HG02840 (cell line): ENCODE measurements around the gene SLC26A11.
"Not testable (repeated sequence)": the region's sequence is repeated elsewhere in the genome, so short reads cannot be mapped to it uniquely, and the experiment has no call there.

Experiments used
- ATAC-seq: cut with Tn5 transposase; IDR thresholded peaks from one replicate; pipeline ENCODE4 v1.9.1; 2021; ENCODE audit warnings: mild to moderate bottlenecking, moderate library complexity, moderate number of reproducible peaks; ENCODE audit not compliant: unreplicated experiment, low FRiP score

Gene SLC26A11

DNA sequence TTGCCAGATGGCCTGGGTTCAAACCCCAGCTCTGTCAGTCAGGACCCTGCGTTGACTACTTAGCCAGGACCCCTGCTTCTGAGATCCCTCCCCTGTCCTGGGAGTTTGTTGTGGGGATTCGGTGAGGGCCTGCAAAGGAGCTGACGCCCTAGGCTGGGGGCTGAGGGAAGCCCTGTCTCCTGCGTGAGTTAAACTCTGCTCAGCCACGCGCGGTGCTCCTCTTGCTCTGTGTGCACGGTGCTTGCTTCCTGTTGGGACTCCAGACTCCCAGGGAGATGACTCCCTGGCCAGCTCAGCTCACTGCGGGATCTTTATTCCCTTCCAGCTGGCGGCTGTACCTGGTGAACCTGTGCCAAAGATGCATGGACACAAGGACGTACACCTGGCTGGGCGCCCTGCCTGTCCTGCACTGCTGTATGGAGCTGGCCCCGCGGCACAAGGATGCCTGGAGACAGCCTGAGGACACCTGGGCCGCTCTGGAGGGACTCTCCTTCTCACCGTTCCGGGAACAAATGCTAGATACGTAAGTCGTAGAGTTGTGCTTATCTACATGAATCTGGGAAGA lies 77.9 kb downstream of the SLC26A11 start:
- no peak for ATAC-seq

- not testable (repeated sequence) for ATAC-seq
Observed at GRCh38 chr17:80299350-80300100, 79.3 kb downstream of the SLC26A11 start.

DNA sequence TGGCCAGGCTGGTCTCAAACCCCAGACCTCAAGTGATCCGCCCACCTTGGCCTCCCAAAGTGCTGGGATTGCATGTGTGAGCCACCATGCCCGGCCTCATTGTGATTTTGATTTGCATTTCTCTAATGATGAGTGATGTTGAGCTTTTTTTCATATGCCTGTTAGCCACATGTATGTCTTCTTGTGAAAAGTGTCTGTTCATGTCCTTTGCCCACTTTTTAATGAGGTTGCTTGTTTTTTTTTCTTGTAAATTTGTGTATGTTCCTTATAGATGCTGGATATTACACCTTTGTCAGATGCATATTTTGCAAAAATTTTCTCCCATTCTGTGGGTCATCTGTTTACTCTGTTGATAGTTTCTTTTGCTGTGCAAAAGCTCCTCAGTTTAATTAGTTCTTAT lies 80.5 kb downstream of the SLC26A11 start:
- not testable (repeated sequence) for ATAC-seq
